Neural cell (in vitro differentiated cells): ENCODE measurements around the gene BRSK2. TPM values are rescaled to one million over a fixed set of nuclear protein-coding genes. Genes with fewer than 3 reads are reported as not detected.

ENCODE experiments used
- H2AFZ ChIP-seq: fragments of 200-600, 300-800 bp; sonication (generic), shearing (Covaris generic); 2 replicates; pipeline ENCODE4 v1.6.0; 2014; ENCODE audit warnings: low read depth, mild to moderate bottlenecking, antibody characterized with exemption, low read length, moderate library complexity
- H3F3A ChIP-seq: fragments of 200-600 bp; shearing (Covaris generic); 2 replicates; pipeline ENCODE4 v1.6.1; 2016; ENCODE audit warnings: mild to moderate bottlenecking, moderate library complexity, mixed read lengths, antibody characterized with exemption, low read length; ENCODE audit not compliant: insufficient read depth, poor library complexity, severe bottlenecking
- H3K27ac ChIP-seq: fragments of 200-600, 300-800 bp; sonication (generic), shearing (Covaris generic); 2 replicates; pipeline ENCODE4 v1.5.1; 2014; ENCODE audit warnings: mild to moderate bottlenecking, low read length, moderate library complexity
- H3K27me3 ChIP-seq: fragments of 300-800, 200-600 bp; sonication (generic), shearing (Covaris generic); 2 replicates; pipeline ENCODE4 v1.6.0; 2014; ENCODE audit warnings: mild to moderate bottlenecking, low read depth, low read length, moderate library complexity; ENCODE audit not compliant: insufficient read depth
- H3K36me3 ChIP-seq: fragments of 300-800, 200-600 bp; sonication (generic), shearing (Covaris generic); 2 replicates; pipeline ENCODE4 v1.5.1; 2014; ENCODE audit warnings: mild to moderate bottlenecking, antibody characterized with exemption, low read length, moderate library complexity; ENCODE audit not compliant: insufficient read depth
- H3K4me2 ChIP-seq: fragments of 300-800, 200-600 bp; sonication (generic), shearing (Covaris generic); 2 replicates; pipeline ENCODE4 v1.6.0; 2014; ENCODE audit warnings: mild to moderate bottlenecking, low read length
- H3K4me3 ChIP-seq: fragments of 300-800, 200-600 bp; sonication (generic), shearing (Covaris generic); 2 replicates; pipeline ENCODE4 v1.5.1; 2014; ENCODE audit warnings: mild to moderate bottlenecking, low read length, moderate library complexity
- H3K79me2 ChIP-seq: fragments of 200-600 bp; shearing (Covaris generic); replicated peaks from 2 replicates; pipeline ENCODE4 v1.6.0; 2014; ENCODE audit warnings: mild to moderate bottlenecking, low read length, moderate library complexity; ENCODE audit not compliant: insufficient read depth
- H3K9ac ChIP-seq: fragments of 300-800, 200-600 bp; sonication (generic), shearing (Covaris generic); 2 replicates; pipeline ENCODE4 v1.6.1; 2016; ENCODE audit warnings: mild to moderate bottlenecking, low read length, mixed read lengths
- H3K9me2 ChIP-seq: fragments of 200-600 bp; shearing (Covaris generic); 2 replicates; pipeline ENCODE4 v1.6.1; 2016; ENCODE audit warnings: mild to moderate bottlenecking, low read length, mixed read lengths; ENCODE audit not compliant: insufficient read depth
- H3K9me3 ChIP-seq: fragments of 200-600, 300-800 bp; sonication (generic), shearing (Covaris generic); 2 replicates; pipeline ENCODE4 v1.6.1; 2016; ENCODE audit warnings: mild to moderate bottlenecking, mixed run types, low read length, moderate library complexity, mixed read lengths
- H4K20me1 ChIP-seq: fragments of 200-600 bp; shearing (Covaris generic); 2 replicates; pipeline ENCODE4 v1.6.1; 2016; ENCODE audit warnings: mild to moderate bottlenecking, mixed run types; ENCODE audit not compliant: insufficient read depth
- EP300 ChIP-seq: fragments of 450-650 bp; conservative IDR thresholded peaks from 2 replicates; pipeline ENCODE4 v1.6.1; 2014; ENCODE audit warnings: antibody characterized with exemption, mild to moderate bottlenecking, moderate library complexity; ENCODE audit not compliant: poor library complexity, severe bottlenecking
- EZH2 ChIP-seq: fragments of 200-600, 300-800 bp; shearing (Covaris generic), sonication (generic); IDR thresholded peaks from 2 replicates; pipeline ENCODE4 v1.6.1; 2014; ENCODE audit warnings: antibody characterized with exemption, low read length, borderline replicate concordance, mild to moderate bottlenecking; ENCODE audit not compliant: insufficient read depth, poor library complexity, severe bottlenecking
- MXI1 ChIP-seq: fragments of 450-650 bp; conservative IDR thresholded peaks from 2 replicates; pipeline ENCODE4 v1.6.1; 2014; ENCODE audit warnings: antibody characterized with exemption, mild to moderate bottlenecking; ENCODE audit not compliant: poor library complexity, severe bottlenecking
- POLR2AphosphoS5 ChIP-seq: IDR thresholded peaks from 2 replicates; pipeline ENCODE4 v1.6.1; 2012
- RAD21 ChIP-seq: fragments of 450-650 bp; conservative IDR thresholded peaks from 2 replicates; pipeline ENCODE4 v1.6.1; 2014; ENCODE audit warnings: antibody characterized with exemption, mild to moderate bottlenecking, moderate library complexity
- SMC3 ChIP-seq: fragments of 450-650 bp; conservative IDR thresholded peaks from 2 replicates; pipeline ENCODE4 v1.6.1; 2014; ENCODE audit warnings: antibody characterized with exemption, mild to moderate bottlenecking, moderate library complexity; ENCODE audit not compliant: poor library complexity
- TAF1 ChIP-seq: IDR thresholded peaks from 2 replicates; pipeline ENCODE4 v1.6.1; 2012; ENCODE audit warnings: low read depth
- polyA plus RNA-seq: library from polyadenylated mRNA; depleted of rRNA; stranded (reverse); fragments of >200 nt; gene quantifications from 2 replicates; pipeline ENCODE4 v1.2.3, GENCODE V29; 2014
- TF ChIP-seq, protein P1 (sequence below): IDR thresholded peaks from 2 replicates; pipeline ENCODE4 v1.6.1; 2012; ENCODE audit warnings: borderline replicate concordance
- TF ChIP-seq, protein P2 (sequence below): fragments of 450-650 bp; IDR thresholded peaks from 2 replicates; pipeline ENCODE4 v1.5.1; 2014; ENCODE audit warnings: antibody characterized with exemption, mild to moderate bottlenecking, moderate library complexity; ENCODE audit not compliant: poor library complexity, severe bottlenecking

Gene BRSK2
- polyA plus RNA-seq, 1 donor from 2014 or later = 47.5 TPM

DNA sequence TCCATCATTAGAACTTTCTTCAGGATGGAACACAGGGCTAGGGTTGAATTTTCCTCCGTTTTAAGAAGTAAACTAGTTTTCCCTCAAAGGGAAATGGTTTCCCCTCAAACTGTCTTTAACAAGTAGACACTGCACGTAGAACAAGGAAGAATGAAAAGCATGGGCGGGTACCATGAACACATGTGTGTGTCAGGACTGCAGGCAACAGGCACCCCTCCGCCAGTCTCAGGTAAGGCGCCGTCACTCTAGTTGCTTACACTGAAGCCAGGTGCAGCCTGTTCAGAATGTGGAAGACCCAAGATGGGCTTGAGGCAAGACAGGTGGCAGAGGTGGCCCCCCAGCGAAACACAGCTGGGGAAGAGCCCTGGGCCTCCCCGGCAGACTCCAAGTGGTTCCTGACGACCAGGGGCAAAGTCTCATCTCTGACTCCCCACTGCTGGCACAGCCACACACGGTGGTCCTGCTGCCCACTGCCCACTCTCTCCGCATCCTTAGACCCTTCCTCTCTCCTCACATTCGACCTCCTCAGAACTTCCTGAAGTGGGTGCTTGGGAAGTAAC lies 122.3 kb downstream of the BRSK2 start:
- no peaks in the 10 kb centered on the region for H4K20me1 ChIP-seq
- H2AFZ ChIP-seq = no peak overlapping the region
- no peaks in the 10 kb centered on the region for H3K79me2 ChIP-seq
- H3K36me3 ChIP-seq = no peaks in the 10 kb centered on the region
- H3K4me3 ChIP-seq = no peak overlapping the region
- no peaks in the 10 kb centered on the region for H3K27me3 ChIP-seq
- H3K9me3 ChIP-seq = no peaks in the 10 kb centered on the region
- no peaks in the 10 kb centered on the region for H3K9me2 ChIP-seq
- no peaks in the 10 kb centered on the region for H3F3A ChIP-seq
- H3K9ac ChIP-seq = no peak overlapping the region
- TF ChIP-seq, protein P1, sequence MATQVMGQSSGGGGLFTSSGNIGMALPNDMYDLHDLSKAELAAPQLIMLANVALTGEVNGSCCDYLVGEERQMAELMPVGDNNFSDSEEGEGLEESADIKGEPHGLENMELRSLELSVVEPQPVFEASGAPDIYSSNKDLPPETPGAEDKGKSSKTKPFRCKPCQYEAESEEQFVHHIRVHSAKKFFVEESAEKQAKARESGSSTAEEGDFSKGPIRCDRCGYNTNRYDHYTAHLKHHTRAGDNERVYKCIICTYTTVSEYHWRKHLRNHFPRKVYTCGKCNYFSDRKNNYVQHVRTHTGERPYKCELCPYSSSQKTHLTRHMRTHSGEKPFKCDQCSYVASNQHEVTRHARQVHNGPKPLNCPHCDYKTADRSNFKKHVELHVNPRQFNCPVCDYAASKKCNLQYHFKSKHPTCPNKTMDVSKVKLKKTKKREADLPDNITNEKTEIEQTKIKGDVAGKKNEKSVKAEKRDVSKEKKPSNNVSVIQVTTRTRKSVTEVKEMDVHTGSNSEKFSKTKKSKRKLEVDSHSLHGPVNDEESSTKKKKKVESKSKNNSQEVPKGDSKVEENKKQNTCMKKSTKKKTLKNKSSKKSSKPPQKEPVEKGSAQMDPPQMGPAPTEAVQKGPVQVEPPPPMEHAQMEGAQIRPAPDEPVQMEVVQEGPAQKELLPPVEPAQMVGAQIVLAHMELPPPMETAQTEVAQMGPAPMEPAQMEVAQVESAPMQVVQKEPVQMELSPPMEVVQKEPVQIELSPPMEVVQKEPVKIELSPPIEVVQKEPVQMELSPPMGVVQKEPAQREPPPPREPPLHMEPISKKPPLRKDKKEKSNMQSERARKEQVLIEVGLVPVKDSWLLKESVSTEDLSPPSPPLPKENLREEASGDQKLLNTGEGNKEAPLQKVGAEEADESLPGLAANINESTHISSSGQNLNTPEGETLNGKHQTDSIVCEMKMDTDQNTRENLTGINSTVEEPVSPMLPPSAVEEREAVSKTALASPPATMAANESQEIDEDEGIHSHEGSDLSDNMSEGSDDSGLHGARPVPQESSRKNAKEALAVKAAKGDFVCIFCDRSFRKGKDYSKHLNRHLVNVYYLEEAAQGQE = no peak
- TF ChIP-seq MXI1 = no peak
- no peak for TF ChIP-seq EP300
- TF ChIP-seq RAD21 = no peak
- TF ChIP-seq TAF1 = no peak
- TF ChIP-seq, protein P2, sequence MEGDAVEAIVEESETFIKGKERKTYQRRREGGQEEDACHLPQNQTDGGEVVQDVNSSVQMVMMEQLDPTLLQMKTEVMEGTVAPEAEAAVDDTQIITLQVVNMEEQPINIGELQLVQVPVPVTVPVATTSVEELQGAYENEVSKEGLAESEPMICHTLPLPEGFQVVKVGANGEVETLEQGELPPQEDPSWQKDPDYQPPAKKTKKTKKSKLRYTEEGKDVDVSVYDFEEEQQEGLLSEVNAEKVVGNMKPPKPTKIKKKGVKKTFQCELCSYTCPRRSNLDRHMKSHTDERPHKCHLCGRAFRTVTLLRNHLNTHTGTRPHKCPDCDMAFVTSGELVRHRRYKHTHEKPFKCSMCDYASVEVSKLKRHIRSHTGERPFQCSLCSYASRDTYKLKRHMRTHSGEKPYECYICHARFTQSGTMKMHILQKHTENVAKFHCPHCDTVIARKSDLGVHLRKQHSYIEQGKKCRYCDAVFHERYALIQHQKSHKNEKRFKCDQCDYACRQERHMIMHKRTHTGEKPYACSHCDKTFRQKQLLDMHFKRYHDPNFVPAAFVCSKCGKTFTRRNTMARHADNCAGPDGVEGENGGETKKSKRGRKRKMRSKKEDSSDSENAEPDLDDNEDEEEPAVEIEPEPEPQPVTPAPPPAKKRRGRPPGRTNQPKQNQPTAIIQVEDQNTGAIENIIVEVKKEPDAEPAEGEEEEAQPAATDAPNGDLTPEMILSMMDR = no peak
- no peak for TF ChIP-seq SMC3
- TF ChIP-seq EZH2 = no peak
- TF ChIP-seq POLR2AphosphoS5 = no peak
- no peak overlapping the region for H3K4me2 ChIP-seq
- no peak overlapping the region for H3K27ac ChIP-seq

Other genes with a start within 250 kb of the BRSK2 start
- gene MUC5AC, start 232.0 kb upstream of the BRSK2 start, polyA plus RNA-seq = not detected in 2 replicates
- not detected in 2 replicates for gene MUC5B, start 166.9 kb upstream of the BRSK2 start, polyA plus RNA-seq
- gene TOLLIP, start 80.3 kb upstream of the BRSK2 start, polyA plus RNA-seq = 24.1 and 31.4 TPM in 2 replicates
- gene MOB2, start 96.8 kb downstream of the BRSK2 start, polyA plus RNA-seq = 33.2 and 56.8 TPM in 2 replicates
- gene DUSP8, start 182.3 kb downstream of the BRSK2 start, polyA plus RNA-seq = 3.5 and 7.1 TPM in 2 replicates
- not detected in 2 replicates for gene KRTAP5-1, start 195.3 kb downstream of the BRSK2 start, polyA plus RNA-seq
- not detected in 2 replicates for gene KRTAP5-2, start 208.4 kb downstream of the BRSK2 start, polyA plus RNA-seq
- gene KRTAP5-3, start 218.5 kb downstream of the BRSK2 start, polyA plus RNA-seq = not detected in 2 replicates
- not detected in 2 replicates for gene KRTAP5-4, start 232.2 kb downstream of the BRSK2 start, polyA plus RNA-seq
- not detected in 2 replicates for gene KRTAP5-5, start 239.8 kb downstream of the BRSK2 start, polyA plus RNA-seq